HG02943 (cell line): ENCODE results near the gene PALM.

Experiments used
- ATAC-seq: cut with Tn5 transposase; IDR thresholded peaks from one replicate; pipeline ENCODE4 v1.9.1; 2021; ENCODE audit warnings: mild to moderate bottlenecking, low read depth, moderate library complexity; ENCODE audit not compliant: unreplicated experiment

PALM gene

GRCh38 chr19:772730-773436 is 64.1 kb downstream of the PALM start:
- ATAC-seq, result no peak

- ATAC-seq, result no peak
Measured at GRCh38 chr19:776549-776948, 67.8 kb downstream of the PALM start.

- ATAC-seq, result no peak
Measured at GRCh38 chr19:778910-779653, 70.3 kb downstream of the PALM start.

- ATAC-seq, result no peak
Measured at GRCh38 chr19:780935-781334, 72.2 kb downstream of the PALM start.

- no peak for ATAC-seq
Measured at GRCh38 chr19:781800-782184, 73.1 kb downstream of the PALM start.

- ATAC-seq, result no peak
Measured at GRCh38 chr19:782185-782877, 73.6 kb downstream of the PALM start.

GRCh38 chr19:782878-783668 is 74.3 kb downstream of the PALM start:
- ATAC-seq, result no peak

GRCh38 chr19:784541-784940 is 75.8 kb downstream of the PALM start:
- ATAC-seq, result no peak

GRCh38 chr19:787536-787935 is 78.8 kb downstream of the PALM start:
- no peak for ATAC-seq

- no peak for ATAC-seq
Measured at GRCh38 chr19:788686-788982, 79.9 kb downstream of the PALM start.

- ATAC-seq, result no peak
Measured at GRCh38 chr19:788983-789700, 80.4 kb downstream of the PALM start.

- no peak for ATAC-seq
Measured at GRCh38 chr19:789701-790060, 80.9 kb downstream of the PALM start.

- no peak for ATAC-seq
Measured at GRCh38 chr19:791007-791566, 82.4 kb downstream of the PALM start.

GRCh38 chr19:791567-792305 is 83.0 kb downstream of the PALM start:
- ATAC-seq, result no peak

GRCh38 chr19:792306-792885 is 83.7 kb downstream of the PALM start:
- ATAC-seq, result no peak

GRCh38 chr19:793806-794205 is 85.1 kb downstream of the PALM start:
- no peak for ATAC-seq

- no peak for ATAC-seq
Measured at GRCh38 chr19:795073-795611, 86.4 kb downstream of the PALM start.

GRCh38 chr19:795691-796581 is 87.2 kb downstream of the PALM start:
- ATAC-seq, result no peak
